Measurements from ENCODE around the gene MYOC.
"Not testable (repeated sequence)": the region's sequence is repeated elsewhere in the genome, so short reads cannot be mapped to it uniquely, and the experiment has no call there.

The MYOC gene

GRCh38 chr1:171652234-171652822 is at the start of gene MYOC:
Gene MYOC, minus strand, starts transcription at chr1:171652688. Its CDS starts 77 bp downstream, at chr1:171652611.
- DNase-seq, result no peak

- no peak for DNase-seq
Measured at GRCh38 chr1:171699531-171699930, 47.0 kb upstream of the MYOC start.

- not testable (repeated sequence) for DNase-seq
Measured at GRCh38 chr1:171695772-171696171, 43.3 kb upstream of the MYOC start.

GRCh38 chr1:171693541-171693940 is 41.1 kb upstream of the MYOC start:
- DNase-seq, result not testable (repeated sequence)

- no peak for DNase-seq
Measured at GRCh38 chr1:171683870-171684269, 31.4 kb upstream of the MYOC start.

- DNase-seq, result no peak
Measured at GRCh38 chr1:171680339-171680738, 27.9 kb upstream of the MYOC start.

- no peak for DNase-seq
Measured at GRCh38 chr1:171676823-171677222, 24.3 kb upstream of the MYOC start.

- no peak for DNase-seq
Measured at GRCh38 chr1:171674431-171675405, 22.2 kb upstream of the MYOC start.

- DNase-seq, result no peak
Measured at GRCh38 chr1:171670739-171671138, 18.3 kb upstream of the MYOC start.

- no peak for DNase-seq
Measured at GRCh38 chr1:171668372-171668771, 15.9 kb upstream of the MYOC start.

GRCh38 chr1:171666114-171666769 is 13.8 kb upstream of the MYOC start:
- no peak for DNase-seq

GRCh38 chr1:171664976-171665375 is 12.5 kb upstream of the MYOC start:
- no peak for DNase-seq

- no peak for DNase-seq
Measured at GRCh38 chr1:171663854-171664575, 11.5 kb upstream of the MYOC start.

GRCh38 chr1:171663036-171663853 is 10.8 kb upstream of the MYOC start:
- DNase-seq, result no peak

GRCh38 chr1:171661076-171661650 is 8.7 kb upstream of the MYOC start:
- no peak for DNase-seq

- DNase-seq, result not testable (repeated sequence)
Measured at GRCh38 chr1:171656206-171656605, 3.7 kb upstream of the MYOC start.

- DNase-seq, result no peak
Measured at GRCh38 chr1:171655746-171656116, 3.2 kb upstream of the MYOC start.

GRCh38 chr1:171654942-171655745 is 2.7 kb upstream of the MYOC start:
- DNase-seq, result peak in 1 of 2 donors; percentile 18

- no peak for DNase-seq
Measured at GRCh38 chr1:171654201-171654941, 1.9 kb upstream of the MYOC start.

- no peak for DNase-seq
Measured at GRCh38 chr1:171653796-171654195, 1.3 kb upstream of the MYOC start.
